IMR-90 (cell line): ENCODE results near the gene SET.

Experiments
- CTCF ChIP-seq: conservative IDR thresholded peaks from 2 replicates; pipeline ENCODE4 v1.5.1; 2012; ENCODE audit warnings: mild to moderate bottlenecking, low read depth, low read length, improper control_type of control experiment
- FOS ChIP-seq: fragments of 150-350 bp; IDR thresholded peaks from 2 replicates; pipeline ENCODE4 v1.6.1; 2016; ENCODE audit warnings: low read depth, low read length
- MXI1 ChIP-seq: IDR thresholded peaks from 2 replicates; pipeline ENCODE4 v1.6.1; 2012; ENCODE audit warnings: low read depth, mild to moderate bottlenecking, low read length, moderate library complexity, borderline replicate concordance
- NFE2L2 ChIP-seq: fragments of 150-350 bp; IDR thresholded peaks from 2 replicates; pipeline ENCODE4 v1.6.1; 2016; ENCODE audit warnings: low read depth, mild to moderate bottlenecking, low read length
- POLR2A ChIP-seq: IDR thresholded peaks from 2 replicates; pipeline ENCODE4 v1.6.1; 2012; ENCODE audit warnings: mild to moderate bottlenecking, low read depth, low read length
- RAD21 ChIP-seq: IDR thresholded peaks from 2 replicates; pipeline ENCODE4 v1.6.1; 2012; ENCODE audit warnings: low read length, improper control_type of control experiment
- RFX5 ChIP-seq: IDR thresholded peaks from 2 replicates; pipeline ENCODE4 v1.8.0; 2012; ENCODE audit warnings: low read depth, mild to moderate bottlenecking, low read length, moderate library complexity
- SMC3 ChIP-seq: fragments of 150-350 bp; IDR thresholded peaks from 2 replicates; pipeline ENCODE4 v1.6.1; 2016; ENCODE audit warnings: low read depth, mild to moderate bottlenecking, antibody characterized with exemption, low read length, moderate library complexity
- USF2 ChIP-seq: fragments of 150-350 bp; IDR thresholded peaks from 2 replicates; pipeline ENCODE4 v1.6.1; 2017; ENCODE audit warnings: mild to moderate bottlenecking, antibody characterized with exemption, low read length, low read depth

GRCh38 chr9:128715436-128715750, 26.4 kb downstream of the SET start:
- TF ChIP-seq FOS (no peak), CTCF (no peak), POLR2A (no peak), SMC3 (no peak), MXI1 (no peak), NFE2L2 (no peak), USF2 (no peak), RFX5 (no peak), RAD21 (no peak)
